Coronary artery (tissue), 2 donors: ENCODE measurements around the gene KCNQ4.

Experiments used
- DNase-seq: peaks from one replicate; pipeline ENCODE4 v3.0.0-alpha.2; 2017; ENCODE audit warnings: low spot score
- H3K27ac ChIP-seq, 2 donors: fragments of 200-600 bp; sonication (generic); one replicate each; pipeline ENCODE4 v1.5.1; 2016 to 2019
- H3K4me3 ChIP-seq: fragments of 200-600 bp; sonication (generic); 2 replicates; pipeline ENCODE4 v1.5.1; 2016; ENCODE audit warnings: mild to moderate bottlenecking, moderate library complexity
- CTCF ChIP-seq: fragments of 200-600 bp; sonication (generic); IDR thresholded peaks from one replicate; pipeline ENCODE4 v1.5.1; 2019; ENCODE audit warnings: antibody characterized with exemption

Gene KCNQ4

GRCh38 chr1:40808909-40809308 is 25.3 kb downstream of the KCNQ4 start:
- Histone ChIP-seq H3K4me3 (no peak overlapping the region), H3K27ac (peak overlapping the region; percentile 76 to 83)
- TF ChIP-seq CTCF, result no peak
- DNase-seq, result no peak

GRCh38 chr1:40810927-40811326 is 27.3 kb downstream of the KCNQ4 start:
- no peak for TF ChIP-seq CTCF
- DNase-seq, result no peak
- H3K27ac ChIP-seq, result no peak overlapping the region
- no peak overlapping the region for H3K4me3 ChIP-seq

- no peak overlapping the region for H3K4me3 ChIP-seq
- DNase-seq, result no peak
- no peak for TF ChIP-seq CTCF
- no peak overlapping the region for H3K27ac ChIP-seq
Measured at GRCh38 chr1:40815420-40815819, 31.8 kb downstream of the KCNQ4 start.

- Histone ChIP-seq H3K4me3 (peak overlapping the region; percentile 67), H3K27ac (peak overlapping the region in 1 of 2 donors; percentile 77)
- TF ChIP-seq CTCF, result no peak
- DNase-seq, result no peak
Measured at GRCh38 chr1:40817791-40818263, 34.2 kb downstream of the KCNQ4 start.

GRCh38 chr1:40818264-40818961 is 34.8 kb downstream of the KCNQ4 start:
- Histone ChIP-seq H3K27ac (peak overlapping the region in 1 of 2 donors; percentile 77), H3K4me3 (peak overlapping the region; percentile 67)
- TF ChIP-seq CTCF, result no peak
- no peak for DNase-seq

GRCh38 chr1:40819101-40819500 is 35.5 kb downstream of the KCNQ4 start:
- H3K4me3 ChIP-seq, result peak overlapping the region; percentile 67
- no peak for TF ChIP-seq CTCF
- peak overlapping the region; percentile 19 to 77 for H3K27ac ChIP-seq
- DNase-seq, result no peak

- no peak overlapping the region for H3K4me3 ChIP-seq
- peak overlapping the region in 1 of 2 donors; percentile 77 for H3K27ac ChIP-seq
- DNase-seq, result no peak
- no peak for TF ChIP-seq CTCF
Measured at GRCh38 chr1:40820251-40820797, 36.7 kb downstream of the KCNQ4 start.
